HG03469 (cell line): ENCODE measurements around the gene ANKMY1.
"Not testable (repeated sequence)": the region's sequence is repeated elsewhere in the genome, so short reads cannot be mapped to it uniquely, and the experiment has no call there.

Experiments
- ATAC-seq: cut with Tn5 transposase; IDR thresholded peaks from one replicate; pipeline ENCODE4 v1.9.1; 2021; ENCODE audit warnings: mild to moderate bottlenecking, moderate library complexity, moderate number of reproducible peaks; ENCODE audit not compliant: unreplicated experiment

The ANKMY1 gene

GRCh38 chr2:240569523-240569997 is 11.8 kb upstream of the ANKMY1 start:
- no peak for ATAC-seq

DNA sequence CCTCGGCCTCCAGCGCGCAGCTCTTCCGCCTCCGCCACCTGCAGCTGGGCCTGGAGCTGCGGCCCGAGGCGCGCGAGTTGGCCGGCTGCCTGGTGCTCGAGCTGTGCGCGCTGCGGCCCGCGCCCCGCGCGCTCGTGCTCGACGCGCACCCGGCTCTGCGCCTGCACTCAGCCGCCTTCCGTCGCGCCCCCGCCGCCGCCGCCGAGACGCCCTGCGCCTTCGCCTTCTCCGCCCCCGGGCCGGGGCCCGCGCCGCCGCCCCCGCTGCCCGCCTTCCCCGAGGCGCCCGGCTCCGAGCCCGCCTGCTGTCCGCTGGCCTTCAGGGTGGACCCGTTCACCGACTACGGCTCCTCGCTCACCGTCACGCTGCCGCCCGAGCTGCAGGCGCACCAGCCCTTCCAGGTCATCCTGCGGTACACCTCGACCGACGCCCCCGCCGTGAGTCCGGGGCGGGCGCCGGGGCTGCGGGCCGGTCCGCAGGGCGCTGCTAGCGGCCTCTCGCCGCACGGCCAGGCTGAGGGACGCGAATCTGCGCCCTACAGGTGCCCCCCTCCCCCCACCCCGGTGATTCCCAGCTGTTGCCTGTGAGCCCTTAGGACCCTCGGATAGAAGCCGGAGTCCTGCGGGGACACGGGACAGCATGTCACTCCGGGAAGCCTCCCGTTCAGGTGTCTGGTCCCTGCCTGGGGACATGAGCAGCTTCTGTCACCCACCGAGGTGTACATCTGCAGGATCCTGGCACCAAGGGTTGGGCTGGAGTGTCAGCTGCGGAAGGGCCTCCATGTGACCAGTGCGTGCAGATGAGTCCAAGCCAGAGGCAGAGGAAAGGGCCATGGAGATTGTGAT is 11.1 kb upstream of the ANKMY1 start:
- ATAC-seq = no peak

- no peak for ATAC-seq
Observed at GRCh38 chr2:240567872-240568677, 10.3 kb upstream of the ANKMY1 start, which contains the start of gene RNPEPL1. TSS of gene RNPEPL1 (plus strand) at chr2:240568484. CDS start at chr2:240568587, 103 bp downstream.

- ATAC-seq = no peak
Observed at GRCh38 chr2:240567137-240567871, 9.5 kb upstream of the ANKMY1 start.

DNA sequence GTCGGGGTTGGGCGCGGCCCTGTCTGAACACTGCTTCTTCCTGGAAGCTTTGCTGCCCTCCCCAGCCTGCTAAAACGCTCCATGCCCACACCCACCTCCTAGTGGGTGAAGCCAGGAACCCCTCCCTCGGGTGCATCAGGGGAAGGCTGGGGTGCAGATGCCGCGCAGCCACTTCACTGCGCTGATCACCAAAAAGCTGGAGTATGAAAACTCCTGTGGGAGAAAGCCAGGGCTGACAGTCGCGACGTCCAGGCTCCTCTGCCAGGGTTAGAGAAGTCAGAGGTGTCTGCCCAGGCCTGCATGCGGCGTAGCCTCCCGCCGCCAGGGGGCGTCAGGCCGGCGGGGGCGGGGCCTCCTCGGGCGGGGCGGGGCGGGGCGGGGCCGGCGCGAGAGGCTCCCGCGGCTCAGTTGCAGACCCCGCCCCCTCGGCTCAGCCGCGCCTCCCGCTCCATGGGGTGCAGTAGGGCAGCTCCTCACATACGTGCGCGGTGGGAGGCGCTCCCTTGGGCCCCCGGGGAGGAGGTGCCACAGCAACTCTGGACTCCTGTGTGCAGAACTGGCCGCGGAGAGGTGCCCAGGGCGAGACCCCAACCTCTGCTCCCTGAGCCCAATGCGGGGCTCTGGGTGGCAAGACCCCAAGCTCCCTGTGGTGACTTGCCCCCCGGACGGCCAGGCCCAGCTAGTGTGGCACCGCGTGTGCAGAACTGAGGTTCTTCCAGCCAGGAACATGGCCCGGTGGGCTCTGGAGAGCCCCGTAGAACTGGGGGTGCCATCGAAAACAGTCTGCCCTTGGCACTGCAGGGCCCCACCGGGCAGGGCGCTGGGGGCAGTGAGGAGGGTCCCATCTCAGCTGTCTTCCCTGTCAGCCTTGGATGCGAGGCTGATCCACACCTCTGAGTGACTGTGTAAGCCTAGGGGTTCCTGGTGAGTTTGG is 8.7 kb upstream of the ANKMY1 start:
- ATAC-seq = peak; percentile 26

DNA sequence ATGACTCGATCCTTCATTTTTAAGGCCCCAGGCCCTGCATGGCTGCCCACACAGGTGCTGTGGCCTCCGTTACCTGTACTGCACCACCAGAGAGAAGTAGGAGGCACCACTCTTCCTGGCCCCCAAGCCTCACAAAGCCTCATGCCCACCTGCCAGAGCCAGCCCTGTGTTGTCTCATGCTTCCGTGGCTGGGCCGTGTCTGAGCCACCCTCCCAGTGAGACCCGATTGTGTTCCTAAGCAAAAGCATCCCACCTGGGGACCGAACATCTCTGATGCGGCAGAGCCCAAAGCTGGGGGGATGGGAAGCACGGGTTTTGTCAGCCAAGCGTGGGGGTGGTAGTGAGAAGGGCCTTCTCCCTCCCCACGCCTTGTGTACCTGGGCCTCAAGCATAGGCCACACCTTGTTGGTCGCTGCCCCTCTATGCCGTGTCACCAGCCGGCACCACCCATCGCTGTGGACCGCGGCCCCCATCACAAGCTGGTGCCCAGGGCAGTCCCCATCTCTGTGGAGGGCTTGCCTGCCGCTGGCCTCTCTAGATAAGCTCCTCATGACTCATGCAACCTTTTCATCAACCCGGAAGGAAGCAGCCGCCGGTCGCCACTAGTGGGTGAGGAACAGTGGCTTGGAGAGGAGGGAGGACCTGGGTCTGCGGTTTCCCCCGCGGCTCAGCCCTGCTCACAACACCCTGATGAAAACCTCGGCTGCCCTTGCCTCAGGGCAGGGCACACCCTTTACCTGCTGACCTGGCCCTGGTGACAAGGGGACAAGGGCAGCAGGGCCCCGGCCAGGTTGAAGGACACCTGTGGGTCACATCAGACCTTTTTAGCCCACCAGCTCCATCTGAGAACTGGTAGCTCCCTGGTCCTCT is 7.8 kb upstream of the ANKMY1 start:
- ATAC-seq = peak; percentile 21

- no peak for ATAC-seq
Observed at GRCh38 chr2:240564561-240565332, 7.0 kb upstream of the ANKMY1 start.

GRCh38 chr2:240563951-240564560 is 6.3 kb upstream of the ANKMY1 start:
- ATAC-seq = no peak

DNA sequence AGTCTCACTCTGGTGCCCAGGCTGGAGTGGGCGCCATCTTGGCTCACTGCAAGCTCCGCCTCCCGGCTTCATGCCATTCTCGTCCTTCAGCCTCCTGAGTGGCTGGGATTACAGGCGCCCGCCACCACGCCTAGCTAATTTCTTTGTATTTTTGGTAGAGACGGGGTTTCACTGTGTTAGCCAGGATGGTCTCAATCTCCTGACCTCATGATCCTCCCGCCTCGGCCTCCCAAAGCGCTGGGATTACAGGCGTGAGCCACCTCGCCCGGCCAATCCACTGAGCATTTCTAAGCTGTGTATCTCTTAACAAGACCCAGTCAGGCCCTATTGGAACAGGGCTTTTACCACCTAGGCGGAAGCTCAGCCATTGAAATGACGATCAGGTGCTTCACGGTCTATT is 5.4 kb upstream of the ANKMY1 start:
- not testable (repeated sequence) for ATAC-seq

DNA sequence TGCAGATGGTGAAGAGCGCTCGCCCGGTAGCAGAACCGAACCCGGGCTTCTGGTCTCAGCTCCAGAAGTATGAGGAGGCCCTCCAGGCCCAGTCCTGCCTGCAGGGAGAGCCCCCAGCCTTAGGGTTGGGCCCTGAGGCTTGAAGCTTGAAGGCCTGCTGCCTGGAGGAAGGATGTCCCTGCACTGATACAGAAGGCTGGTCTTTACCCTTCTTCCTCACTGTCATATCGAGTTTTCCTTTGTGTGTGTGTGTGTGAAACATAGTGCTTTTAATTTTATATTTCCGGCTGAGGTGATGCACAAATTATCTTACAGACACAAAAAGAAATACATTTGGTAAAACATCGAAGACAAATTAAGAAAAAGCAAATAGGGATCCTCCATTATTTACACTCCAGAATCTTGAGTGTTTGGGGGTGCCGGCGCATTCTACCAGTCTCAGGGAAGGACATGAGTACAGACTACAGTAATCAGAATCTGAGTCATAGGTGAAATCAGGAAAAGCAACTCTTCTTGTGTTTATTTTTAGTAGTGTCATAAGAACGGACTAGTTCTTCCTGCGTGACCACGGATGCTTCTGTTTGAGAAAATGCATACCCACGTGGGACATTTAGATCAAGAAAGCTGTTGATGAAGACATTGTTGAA is 3.7 kb upstream of the ANKMY1 start:
- no peak for ATAC-seq

GRCh38 chr2:240560480-240561324 is 2.9 kb upstream of the ANKMY1 start:
- peak; percentile 34 for ATAC-seq

DNA sequence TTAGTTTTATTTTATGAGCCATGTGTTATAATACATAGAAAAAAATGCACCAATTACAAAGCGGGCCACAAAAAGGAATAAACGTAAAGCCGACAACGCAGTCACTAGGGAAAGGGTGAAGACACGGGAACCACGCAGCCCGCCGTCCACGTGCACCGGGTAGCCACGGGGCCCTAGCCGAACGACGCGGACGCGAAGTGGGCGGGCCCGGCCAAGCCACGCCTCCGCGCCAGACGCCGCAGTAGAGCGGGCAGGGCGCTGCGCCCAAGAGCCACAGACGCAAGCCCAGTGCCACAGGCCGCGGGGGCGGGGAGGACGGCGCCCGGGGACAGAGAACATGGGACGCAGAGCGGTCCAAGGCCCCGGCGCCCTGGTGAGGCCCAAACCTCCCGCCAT is 2.3 kb upstream of the ANKMY1 start, which contains the start of gene DUSP28:
DUSP28 (plus strand) TSS at position 274 of the 396 bp plus-strand sequence. CDS start 328 bp downstream, outside the sequence.
- ATAC-seq = peak; percentile 40

GRCh38 chr2:240559286-240559685 is 1.5 kb upstream of the ANKMY1 start:
- no peak for ATAC-seq

GRCh38 chr2:240558236-240558761 is 511 bp upstream of the ANKMY1 start:
- no peak for ATAC-seq

- no peak for ATAC-seq
Observed at GRCh38 chr2:240557101-240557751, 562 bp downstream of the ANKMY1 start.
